Measurements from ENCODE around the gene MASP2. TPM values are rescaled to one million over a fixed set of nuclear protein-coding genes. Genes with fewer than 3 reads are reported as not detected.

Gene MASP2
- total RNA-seq, 1 experiment from 2014 or later, result 0.25 TPM

DNA sequence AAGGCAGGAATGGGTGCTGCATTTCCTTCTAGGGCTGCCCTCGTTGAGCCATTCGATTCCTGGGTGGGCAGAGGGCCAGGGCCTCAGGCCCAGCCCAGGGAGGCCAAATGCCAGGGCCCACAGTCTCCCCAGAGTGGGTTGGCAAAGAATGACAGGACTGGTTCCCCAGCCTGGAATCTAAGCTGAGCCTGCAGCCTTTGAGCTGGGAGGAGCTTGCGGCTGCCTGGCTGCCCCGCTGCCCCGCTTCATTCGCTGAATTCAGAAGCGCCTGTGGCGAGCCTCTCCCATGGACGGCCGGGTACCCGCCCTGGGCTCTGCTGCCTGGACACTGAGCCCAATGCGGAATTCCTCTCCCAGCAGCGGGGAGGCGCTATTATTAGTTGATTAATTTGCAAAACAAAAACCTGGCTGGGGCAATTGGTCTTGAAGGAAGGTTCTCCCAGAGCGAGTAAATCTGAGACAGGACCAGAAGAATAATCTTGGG lies 66.9 kb downstream of the MASP2 start:
- DNase-seq (ENCODE audit: low read depth, low spot score) (no peak), ATAC-seq (peak; percentile 78)
- POLR2A ChIA-PET, result no interaction called here
- no peak overlapping the region for H3K4me3 ChIP-seq (replicated peaks in 1 of 2; ENCODE audit: low read depth in 1 of 2, low read length in 2 of 2)
- RAD21 ChIA-PET (ENCODE audit: low non-redundant PET in 1 of 2, low total read pairs in 2 of 2, uncharacterized antibody in 2 of 2, unreplicated experiment in 2 of 2), result no interaction called here
- TF ChIP-seq CEBPB (IDR thresholded peaks at IDR 0.05; ENCODE audit: low read depth) (no peak), CTCF (IDR thresholded peaks at IDR 0.05 in 2 of 3, conservative IDR thresholded peaks at IDR 0.05 in 1 of 3; ENCODE audit: borderline replicate concordance in 1 of 3, insufficient read depth in 1 of 3, low read depth in 2 of 3, low read length in 2 of 3) (peak in 2 of 3 experiments; percentile 35 to 54; a peak in 3 of 6 replicates), SIN3A (IDR thresholded peaks at IDR 0.05; ENCODE audit: low read depth) (no peak), EZH2 (IDR thresholded peaks at IDR 0.05) (no peak), CBX3 (IDR thresholded peaks at IDR 0.05; ENCODE audit: low read depth) (no peak), JUND (IDR thresholded peaks at IDR 0.05) (no peak), SRF (IDR thresholded peaks at IDR 0.05; ENCODE audit: low read depth) (no peak), REST (IDR thresholded peaks at IDR 0.05; ENCODE audit: low read depth) (no peak)
- TF ChIP-seq, protein P1, sequence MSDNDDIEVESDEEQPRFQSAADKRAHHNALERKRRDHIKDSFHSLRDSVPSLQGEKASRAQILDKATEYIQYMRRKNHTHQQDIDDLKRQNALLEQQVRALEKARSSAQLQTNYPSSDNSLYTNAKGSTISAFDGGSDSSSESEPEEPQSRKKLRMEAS (IDR thresholded peaks at IDR 0.05), result no peak
- H4K20me1 ChIP-seq (ENCODE audit: insufficient read depth), result no peaks in the 10 kb centered on the region
- intact Hi-C loops (cut with micrococcal nuclease), result no loop called here
- H3K4me2 ChIP-seq (ENCODE audit: low read length), result no peak overlapping the region
- no peaks in the 10 kb centered on the region for H3K27me3 ChIP-seq (ENCODE audit: insufficient read depth, low read length)
- H3K4me1 ChIP-seq (ENCODE audit: control insufficient read depth in 1 of 2, insufficient read depth in 2 of 2, low read length in 2 of 2), result peaks cover 2 to 19% of the 10 kb centered on the region in 2 experiments; a peak in 3 of 4 replicates
- H2AFZ ChIP-seq (ENCODE audit: low read depth, low read length, poor library complexity, severe bottlenecking), result no peak overlapping the region
- no peak overlapping the region for H3K27ac ChIP-seq (ENCODE audit: low read depth, low read length)
- H3K9ac ChIP-seq (ENCODE audit: low read length), result no peak overlapping the region
- H3K9me3 ChIP-seq (ENCODE audit: control insufficient read depth in 1 of 2, insufficient read depth in 1 of 2, low read depth in 1 of 2, low read length in 2 of 2), result no peaks in the 10 kb centered on the region
- no TSS peak for BruUV-seq (replicated peaks)
- H3K36me3 ChIP-seq (ENCODE audit: control insufficient read depth in 1 of 2, insufficient read depth in 2 of 2, low read length in 2 of 2), result no peaks in the 10 kb centered on the region
- H3K9me2 ChIP-seq (ENCODE audit: insufficient read depth), result no peaks in the 10 kb centered on the region
- CTCF ChIA-PET, result no interaction called here
- no peaks in the 10 kb centered on the region for H3K79me2 ChIP-seq (ENCODE audit: insufficient read depth, low read length)
